Skin epidermis (tissue), 12 donors: ENCODE data around the gene NIF3L1.

Source experiments
- H3K27ac ChIP-seq, 21 experiments: fragments of 200-600 bp; sonication (generic) in 11 of 21; one replicate each; pipeline ENCODE4 v1.5.0; 2020; ENCODE audit warnings: mild to moderate bottlenecking in 3 of 21, inconsistent platforms in 2 of 21, moderate library complexity in 2 of 21
- H3K4me3 ChIP-seq, 7 experiments: fragments of 200-600 bp; sonication (generic) in 2 of 7; one replicate each; pipeline ENCODE4 v1.5.0; 2020; ENCODE audit warnings: inconsistent platforms in 2 of 7, mild to moderate bottlenecking in 2 of 7, moderate library complexity in 1 of 7

NIF3L1 gene, protein sequence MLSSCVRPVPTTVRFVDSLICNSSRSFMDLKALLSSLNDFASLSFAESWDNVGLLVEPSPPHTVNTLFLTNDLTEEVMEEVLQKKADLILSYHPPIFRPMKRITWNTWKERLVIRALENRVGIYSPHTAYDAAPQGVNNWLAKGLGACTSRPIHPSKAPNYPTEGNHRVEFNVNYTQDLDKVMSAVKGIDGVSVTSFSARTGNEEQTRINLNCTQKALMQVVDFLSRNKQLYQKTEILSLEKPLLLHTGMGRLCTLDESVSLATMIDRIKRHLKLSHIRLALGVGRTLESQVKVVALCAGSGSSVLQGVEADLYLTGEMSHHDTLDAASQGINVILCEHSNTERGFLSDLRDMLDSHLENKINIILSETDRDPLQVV

DNA sequence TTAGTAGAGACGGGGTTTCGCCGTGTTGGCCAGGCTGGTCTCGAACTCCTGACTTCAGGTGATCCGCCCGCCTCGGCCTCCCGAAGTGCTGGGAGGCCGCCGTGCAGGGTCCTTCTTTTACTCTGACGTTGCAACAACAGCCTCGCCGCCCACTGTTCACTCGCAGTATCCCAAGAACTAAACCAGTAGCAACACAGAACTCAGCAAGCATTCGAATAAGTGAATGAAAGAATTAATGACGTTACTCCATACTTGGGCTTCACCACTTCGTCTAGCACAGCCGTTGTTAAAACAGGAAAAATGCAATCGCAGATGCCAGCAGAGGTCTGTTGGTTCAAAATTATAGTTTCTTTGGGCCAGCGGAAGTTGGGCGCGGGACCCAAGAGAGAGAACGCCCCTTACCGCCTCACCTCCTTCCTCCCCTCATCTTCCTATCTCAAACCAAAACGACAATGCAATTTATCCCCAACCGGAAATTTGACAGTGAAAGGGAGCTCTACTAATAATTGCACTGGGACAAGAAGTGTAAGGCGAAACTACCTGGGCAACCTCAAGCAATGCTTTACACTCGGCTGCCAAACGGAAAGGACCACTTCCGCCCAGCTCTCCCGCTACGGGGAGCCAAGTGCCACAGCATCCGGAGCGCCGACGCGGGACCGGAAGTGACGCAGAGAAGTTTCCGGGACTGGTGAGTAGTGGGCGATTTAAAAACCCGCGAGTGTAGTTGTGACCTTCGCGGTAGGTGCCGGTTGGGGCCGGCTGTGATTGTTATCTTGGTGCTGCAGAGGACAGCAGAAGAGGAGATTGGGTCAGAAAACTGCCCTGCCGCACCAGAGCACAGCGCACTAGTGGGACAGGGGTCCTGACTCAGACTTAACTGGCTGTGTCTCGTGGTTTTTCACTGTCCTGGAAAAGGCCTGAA lies at the start of gene NIF3L1, which contains the start of gene PPIL3:
TSS of gene NIF3L1 (plus strand) at position 668 of the 922 bp plus-strand sequence. CDS start 2,573 bp downstream, outside the sequence.
TSS of gene PPIL3 (minus strand) at position 374 of the 922 bp plus-strand sequence. CDS start 1,462 bp downstream, outside the sequence.
- peak within 1 kb of the TSS; percentile 85 to 98 (median 94) for H3K27ac ChIP-seq
- peak within 1 kb of the TSS; percentile 62 to 89 (median 71) for H3K4me3 ChIP-seq

DNA sequence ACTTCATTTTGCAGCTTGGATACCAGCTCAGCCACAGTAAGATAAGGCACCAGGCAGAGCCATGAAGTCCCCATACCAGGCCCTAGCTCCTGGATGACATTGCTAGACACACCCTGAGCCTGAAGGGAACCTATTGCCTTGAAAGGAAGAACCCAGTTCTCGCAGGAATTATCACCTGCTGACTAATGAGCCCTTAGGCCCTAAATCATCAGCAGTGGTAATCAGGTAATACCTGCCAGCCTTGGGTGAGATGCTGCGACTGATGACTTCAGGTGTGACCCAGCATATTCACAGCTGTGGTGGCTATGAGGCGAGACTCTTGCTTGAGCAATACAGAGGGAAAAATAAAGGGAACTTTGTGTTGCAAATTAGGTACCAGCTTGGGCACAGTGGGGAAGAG lies 49.7 kb upstream of the NIF3L1 start:
- Histone ChIP-seq H3K4me3 (no peak overlapping the region), H3K27ac (peak overlapping the region in 2 of 21 experiments; percentile 39 to 65)

DNA sequence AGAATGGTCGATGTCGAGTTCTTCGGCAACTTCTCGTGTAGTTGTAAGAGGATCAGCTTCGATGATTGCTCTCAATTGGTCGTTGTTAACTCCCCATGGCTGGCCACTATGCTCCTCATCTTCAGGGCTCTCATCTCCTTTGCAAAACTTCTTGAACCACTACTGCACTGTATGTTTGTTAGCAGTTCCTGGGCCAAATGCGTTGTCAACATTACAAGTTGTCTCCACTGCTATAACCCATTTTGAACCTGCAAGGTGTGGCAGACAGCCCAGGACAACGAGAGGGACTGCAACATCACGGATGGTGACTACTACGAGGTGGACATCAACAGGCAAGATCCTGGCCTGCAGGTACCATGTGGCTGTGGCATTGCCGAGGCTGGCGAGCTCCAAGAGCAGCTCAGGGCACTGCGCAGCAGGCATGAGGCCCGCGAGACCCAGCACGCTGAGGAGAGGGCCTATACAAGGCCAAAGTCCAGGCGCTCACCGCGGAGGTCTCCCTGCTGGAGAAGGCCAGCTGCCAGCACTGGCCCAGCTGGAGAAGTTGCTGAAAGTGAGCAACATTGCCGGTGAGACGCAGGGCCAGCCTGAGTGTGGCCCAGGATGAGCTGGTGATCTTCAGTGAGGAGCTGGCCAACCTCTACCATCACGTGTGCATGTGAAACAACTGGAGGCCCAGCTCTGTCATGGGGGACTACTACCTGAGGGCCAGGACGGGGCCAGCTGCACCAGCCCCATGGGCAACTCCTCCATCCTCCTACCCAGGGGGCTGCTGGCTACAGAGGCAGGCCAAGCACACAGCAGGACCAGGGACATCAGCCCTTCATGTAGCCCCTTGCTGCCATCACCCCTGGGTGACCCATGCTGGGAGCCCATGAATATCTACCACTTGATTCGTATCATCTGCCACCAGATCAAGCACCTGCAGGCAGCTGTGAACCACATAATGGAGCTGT lies 44.9 kb upstream of the NIF3L1 start:
- Histone ChIP-seq H3K27ac (no peak overlapping the region), H3K4me3 (no peak overlapping the region)

DNA sequence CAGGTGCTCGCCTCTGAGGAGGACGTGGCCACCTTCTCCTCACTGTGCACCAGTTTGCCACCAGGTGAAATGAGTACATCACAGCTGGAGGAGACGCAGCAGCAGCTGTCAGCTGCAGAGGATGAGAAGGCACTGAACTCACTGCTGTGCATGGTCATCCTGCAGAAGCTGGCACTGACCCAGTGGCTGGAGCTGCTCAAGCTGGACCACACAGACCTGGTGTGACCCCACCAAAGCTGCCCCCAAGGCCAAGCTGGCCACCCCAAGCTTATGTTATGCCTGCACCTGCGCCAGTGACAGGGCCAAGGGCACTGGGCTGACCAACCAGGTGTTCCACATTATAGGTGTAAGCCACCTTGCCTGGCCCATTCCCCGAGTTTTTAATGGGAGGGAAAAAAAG lies 44.0 kb upstream of the NIF3L1 start:
- H3K4me3 ChIP-seq: no peak overlapping the region
- H3K27ac ChIP-seq: no peak overlapping the region

DNA sequence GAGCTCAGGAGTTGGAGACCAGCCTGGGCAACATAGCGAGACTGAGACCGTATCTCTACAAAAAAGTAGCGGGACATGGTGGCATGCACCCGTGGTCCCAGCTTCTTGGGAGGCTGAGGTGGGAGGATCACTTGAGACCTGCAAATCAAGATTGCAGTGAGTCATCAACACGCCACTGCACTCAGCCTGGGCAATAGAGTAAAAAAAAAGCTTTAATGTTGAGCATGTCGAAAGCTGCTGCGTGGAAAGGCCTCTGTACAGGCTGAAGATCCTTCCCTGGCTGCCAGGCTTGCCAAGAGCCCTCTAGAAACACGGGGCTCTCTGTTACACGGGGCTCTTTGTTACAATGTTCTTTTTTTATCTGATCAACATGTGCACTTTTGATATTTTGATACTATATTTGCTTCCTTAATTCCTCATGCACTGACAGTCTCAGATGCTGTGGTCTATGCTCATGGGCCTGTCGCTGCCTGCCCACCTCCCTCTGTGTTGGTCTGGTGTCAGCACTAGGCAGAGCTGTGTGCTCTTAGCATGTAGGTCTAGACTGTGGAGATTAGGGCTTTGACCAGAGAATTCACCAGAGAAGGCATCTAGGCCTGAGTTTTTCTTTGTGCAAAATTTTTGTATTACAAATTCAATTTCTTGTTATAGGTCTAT lies 43.4 kb upstream of the NIF3L1 start:
- no peak overlapping the region for H3K4me3 ChIP-seq
- H3K27ac ChIP-seq: peak overlapping the region in 1 of 21 experiments; percentile 35

DNA sequence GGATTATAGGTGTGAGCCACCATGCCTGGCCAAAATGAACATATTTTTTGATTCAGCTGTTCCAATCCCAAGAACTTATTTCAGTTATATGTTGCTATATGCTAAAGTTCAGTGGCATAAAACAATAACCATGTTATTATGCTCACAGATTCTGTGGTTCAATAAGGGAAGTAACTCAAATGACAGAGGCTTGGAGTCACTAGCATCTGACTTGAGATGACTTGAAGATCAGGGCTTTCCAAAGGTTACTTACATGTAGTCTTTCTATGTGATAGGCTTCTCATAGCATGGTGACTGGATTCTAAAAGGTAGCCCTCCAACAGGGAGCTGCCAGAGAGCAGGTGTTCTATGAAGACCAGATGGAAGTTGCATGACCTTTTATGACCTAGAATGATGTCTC lies 41.9 kb upstream of the NIF3L1 start:
- Histone ChIP-seq H3K27ac (no peak overlapping the region), H3K4me3 (no peak overlapping the region)

DNA sequence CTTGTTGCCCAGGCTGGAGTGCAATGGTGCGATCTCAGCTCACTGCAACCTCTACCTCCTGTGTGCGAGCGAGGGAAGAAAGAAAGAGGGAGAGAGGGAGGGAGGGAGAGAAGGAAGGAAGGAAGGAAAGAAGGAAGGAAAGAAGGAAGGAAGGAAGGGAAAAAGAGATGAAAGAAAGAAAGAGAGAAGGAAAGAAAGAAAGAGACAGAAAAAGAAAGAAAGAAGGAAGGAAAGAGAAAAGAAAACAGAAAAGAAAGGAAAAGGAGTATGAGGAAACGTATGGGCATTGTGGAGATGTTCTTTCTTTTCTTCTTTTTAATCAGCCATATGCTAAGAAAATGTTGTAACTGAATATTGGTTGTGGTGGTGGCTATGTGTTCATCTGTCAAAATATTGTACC lies 41.2 kb upstream of the NIF3L1 start:
- no peak overlapping the region for H3K4me3 ChIP-seq
- H3K27ac ChIP-seq: no peak overlapping the region

DNA sequence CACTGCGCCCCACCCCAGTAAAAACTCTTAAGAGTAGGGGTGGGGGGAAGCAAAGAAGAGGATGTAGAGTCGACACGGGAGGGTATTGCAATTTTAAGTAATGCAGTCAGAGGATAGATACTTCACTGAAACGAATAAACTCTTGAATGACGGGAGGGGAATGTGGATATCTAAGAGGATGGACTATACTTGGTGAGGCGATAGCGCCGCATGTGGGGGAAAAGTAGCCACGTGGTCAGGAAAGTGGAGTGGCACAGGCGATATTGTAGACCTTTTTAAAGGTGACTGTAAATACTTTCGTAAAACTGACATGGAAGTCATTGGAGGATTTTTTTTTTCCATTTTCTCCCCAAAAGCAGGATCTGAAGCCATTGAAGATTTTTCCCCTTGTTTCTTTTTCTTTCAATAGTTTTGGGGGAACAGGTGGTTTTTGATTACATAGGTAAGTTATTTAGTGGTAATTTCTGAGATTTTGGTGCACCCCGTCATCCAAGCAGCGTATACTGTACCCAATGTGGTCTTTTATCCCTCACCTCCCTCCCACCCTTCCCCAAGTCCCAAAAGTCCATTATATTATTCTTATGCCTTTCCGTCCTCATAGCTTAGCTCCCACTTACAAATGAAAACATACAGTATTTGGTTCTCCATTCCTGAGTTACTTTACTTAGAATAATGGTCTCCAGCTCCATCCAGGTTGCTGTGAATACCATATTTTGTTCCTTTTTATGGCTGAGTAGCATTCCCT lies 38.5 kb upstream of the NIF3L1 start:
- no peak overlapping the region for H3K4me3 ChIP-seq
- no peak overlapping the region for H3K27ac ChIP-seq

DNA sequence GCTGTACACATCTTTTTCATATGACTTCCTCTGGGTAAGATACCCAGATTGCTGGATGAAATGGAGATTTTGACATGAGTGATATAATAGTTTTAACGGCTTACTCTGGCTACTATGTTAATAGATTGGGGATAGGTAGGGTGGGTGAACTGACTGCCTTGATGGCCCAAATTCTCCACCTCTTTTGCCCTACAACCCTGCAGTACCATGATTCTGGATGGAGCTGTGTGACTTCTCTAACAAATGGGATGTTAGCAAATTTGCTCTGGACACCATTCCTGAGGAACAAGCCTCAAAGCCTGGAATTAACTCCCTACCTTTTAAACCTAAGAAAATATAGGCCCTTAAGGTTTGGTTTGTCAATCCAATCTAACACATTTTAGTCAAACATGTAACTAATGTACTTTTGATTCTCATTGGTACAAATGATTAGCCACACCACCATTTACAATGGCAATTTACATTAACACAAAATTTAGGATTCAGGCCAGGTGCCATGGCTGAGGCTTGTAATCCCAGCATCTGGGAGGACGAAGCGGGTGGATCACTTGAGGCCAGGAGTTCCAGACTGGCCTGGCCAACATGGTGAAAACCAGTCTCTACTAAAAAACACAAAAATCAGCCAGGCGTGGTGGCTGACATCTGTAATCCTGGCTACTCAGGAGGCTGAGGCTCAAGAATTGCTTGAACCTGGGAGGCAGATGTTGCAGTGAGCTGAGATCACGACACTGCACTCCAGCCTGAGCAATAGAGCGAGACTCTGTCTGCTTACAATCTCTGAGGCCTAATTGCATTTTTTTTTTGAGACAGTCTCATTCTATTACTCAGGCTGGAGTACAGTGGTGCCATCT lies 37.5 kb upstream of the NIF3L1 start:
- H3K4me3 ChIP-seq: no peak overlapping the region

DNA sequence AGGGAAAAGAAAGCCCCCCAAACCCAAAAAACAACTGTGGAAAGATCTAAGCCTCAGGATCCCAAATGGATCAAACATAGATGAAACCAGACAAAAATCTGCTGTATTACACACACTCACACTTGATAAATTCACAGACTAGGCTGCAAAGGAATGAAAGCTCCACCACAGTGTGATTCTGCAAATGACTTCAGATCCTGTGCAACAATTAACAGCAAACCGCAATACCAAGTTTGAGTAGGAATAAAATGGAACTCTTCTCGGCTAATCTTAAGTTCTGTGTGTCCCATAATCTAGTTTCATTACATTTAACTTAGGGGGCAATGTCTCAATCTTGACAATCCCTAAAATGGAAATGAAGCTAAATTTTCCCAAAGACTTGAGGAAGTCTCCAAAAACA lies 36.6 kb upstream of the NIF3L1 start:
- Histone ChIP-seq H3K4me3 (no peak overlapping the region), H3K27ac (peak overlapping the region in 1 of 21 experiments; percentile 3)

More for the DNA sequence above, 37.5 kb upstream of the NIF3L1 start:
- H3K27ac ChIP-seq: no peak overlapping the region

DNA sequence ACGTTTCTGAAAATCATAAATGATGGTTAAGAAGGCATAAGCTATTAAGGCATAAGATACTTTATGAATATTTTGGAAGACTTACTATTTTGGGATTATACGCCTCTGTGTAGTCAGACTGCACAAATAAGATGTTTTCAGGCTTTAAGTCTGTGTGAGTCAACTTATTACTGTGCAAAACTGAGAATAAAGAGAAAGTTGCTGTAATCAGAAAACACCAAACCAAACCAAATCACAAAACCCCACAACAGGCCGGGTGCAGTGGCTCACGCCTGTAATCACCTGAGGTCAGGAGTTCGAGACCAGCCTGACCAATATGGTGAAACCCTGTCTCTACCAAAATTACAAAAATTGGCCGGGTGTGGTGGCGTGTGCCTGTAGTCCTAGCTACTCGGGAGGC lies 32.4 kb upstream of the NIF3L1 start:
- H3K27ac ChIP-seq: no peak overlapping the region
- H3K4me3 ChIP-seq: no peak overlapping the region

DNA sequence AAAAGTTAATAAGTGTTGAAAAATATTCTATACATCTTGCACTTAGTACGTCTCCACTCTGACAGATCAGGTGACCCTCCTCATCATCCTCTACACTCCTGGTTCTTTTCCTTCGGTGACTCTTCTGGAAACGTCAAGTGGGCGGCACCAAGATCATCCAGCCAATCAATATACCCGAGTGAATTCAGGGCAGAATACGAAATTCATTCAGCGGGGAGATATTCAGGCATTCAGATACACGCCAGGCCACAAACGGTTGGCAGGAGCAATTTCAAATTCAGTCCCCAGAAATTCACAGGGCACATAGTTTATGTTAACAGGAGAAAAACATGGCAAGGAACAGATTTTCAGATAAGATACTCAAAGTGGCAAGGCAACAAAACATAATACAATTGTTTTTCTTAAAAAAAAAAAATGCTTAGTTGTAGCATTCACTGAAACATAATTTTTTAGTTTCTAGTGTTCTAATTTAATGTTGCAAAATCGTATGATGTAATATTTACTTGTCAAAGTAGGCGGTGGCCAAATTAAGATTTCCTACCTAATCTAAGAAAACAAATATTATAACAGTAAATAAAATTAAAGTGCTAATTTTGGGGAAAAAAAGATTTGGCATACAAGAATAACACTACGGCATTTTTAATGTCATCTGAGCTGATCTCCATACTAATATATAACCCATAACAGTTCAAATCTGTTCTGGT lies 28.9 kb upstream of the NIF3L1 start:
- Histone ChIP-seq H3K27ac (peak overlapping the region in 2 of 21 experiments; percentile 21 to 49), H3K4me3 (peak overlapping the region in 3 of 7 experiments; percentile 67 to 82 (median 79))

DNA sequence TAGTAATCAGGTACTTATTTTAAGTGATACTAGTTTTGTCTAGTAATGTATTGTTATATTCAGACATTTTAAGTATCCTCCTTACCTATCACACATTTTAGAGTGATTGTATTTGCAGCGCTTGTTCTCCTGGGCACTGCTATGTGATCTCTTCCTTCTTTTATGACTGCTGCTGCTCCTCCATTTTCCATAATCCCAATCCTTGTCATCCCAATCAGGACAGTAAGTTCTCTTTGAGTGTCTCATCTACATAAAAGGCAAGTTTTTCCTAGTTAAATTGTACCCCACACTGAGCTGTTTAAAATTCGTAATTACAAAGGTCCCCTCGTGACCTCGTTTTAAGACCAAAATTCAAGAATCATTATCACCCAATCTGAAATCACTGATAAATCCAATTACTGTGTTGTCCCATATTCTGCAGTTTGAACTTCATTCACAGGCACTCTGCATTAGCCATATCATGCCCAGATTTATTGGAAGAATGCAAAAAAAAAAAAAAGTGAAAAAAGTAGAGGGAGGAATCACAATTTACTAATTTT lies 27.5 kb upstream of the NIF3L1 start:
- Histone ChIP-seq H3K27ac (peak overlapping the region in 12 of 21 experiments; percentile 2 to 100 (median 100)), H3K4me3 (peak overlapping the region; percentile 67 to 100 (median 82))

DNA sequence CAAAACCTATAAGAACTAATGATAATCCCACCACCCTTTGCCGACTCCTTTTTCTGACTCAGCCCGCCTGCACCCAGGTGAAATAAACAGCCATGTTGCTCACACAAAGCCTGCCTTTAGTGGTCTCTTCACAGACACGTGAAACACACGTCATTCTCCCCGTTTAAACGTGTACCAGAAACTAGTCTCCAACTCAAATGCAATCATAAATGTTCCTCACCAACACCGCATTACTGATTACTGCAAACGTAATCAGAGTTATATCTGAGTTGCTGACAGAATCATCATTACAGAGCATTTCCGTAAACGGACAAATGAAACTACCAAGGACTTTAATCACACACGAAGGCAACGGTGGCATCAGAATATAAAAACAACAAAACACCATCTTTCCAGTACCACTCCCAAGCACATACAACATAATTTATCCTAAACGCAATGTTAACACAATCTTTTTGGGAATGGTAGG lies 26.6 kb upstream of the NIF3L1 start:
- Histone ChIP-seq H3K4me3 (peak overlapping the region; percentile 67 to 100 (median 82)), H3K27ac (peak overlapping the region; percentile 2 to 100 (median 100))

DNA sequence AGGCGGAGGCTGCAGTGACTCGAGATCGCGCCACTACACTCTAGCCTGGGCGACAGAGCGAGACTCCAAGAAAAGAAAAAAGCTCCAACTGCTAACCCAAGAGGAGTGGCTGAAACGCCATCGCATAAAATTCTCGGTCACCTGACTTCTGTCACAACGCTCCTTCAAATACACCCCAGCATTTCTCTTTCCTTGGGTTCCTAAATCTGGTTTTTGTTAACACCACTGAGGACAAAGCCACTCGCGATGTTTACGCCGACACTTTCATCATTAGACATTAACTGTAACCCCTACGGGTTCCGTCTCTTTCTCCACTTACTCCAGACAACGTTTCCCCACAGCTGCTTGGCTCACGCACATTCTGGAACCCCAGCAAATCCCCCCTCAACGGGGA lies 25.4 kb upstream of the NIF3L1 start:
- peak overlapping the region; percentile 96 to 100 (median 100) for H3K27ac ChIP-seq
- peak overlapping the region; percentile 67 to 100 (median 82) for H3K4me3 ChIP-seq
